Activated T-cell treated with anti-CD3 and anti-CD28 coated beads, Interleukin-2, amount 50 U/mL, for 4 hours (primary cell): ENCODE data around the gene HIKESHI. TPM values are rescaled to one million over a fixed set of nuclear protein-coding genes. Genes with fewer than 3 reads are reported as not detected.
A peak's percentile ranks its signal among the peaks of the same experiment; 100 is the strongest.

Experiments
- ATAC-seq, 2 donors: fragments of 200-7000 bp; cut with Tn5 transposase; one replicate each; pipeline ENCODE4 v1.10.0; 2021
- DNase-seq: peaks from one replicate; pipeline ENCODE4 v3.0.0-alpha.2; 2020
- H3K27me3 Mint-ChIP-seq: one replicate; pipeline ENCODE4 v1.8.0; 2021; ENCODE audit warnings: low read depth, mixed read lengths
- H3K36me3 Mint-ChIP-seq: one replicate; pipeline ENCODE4 v1.8.0; 2022; ENCODE audit warnings: mixed read lengths; ENCODE audit not compliant: insufficient read depth
- H3K4me1 Mint-ChIP-seq: one replicate; pipeline ENCODE4 v1.8.0; 2021; ENCODE audit warnings: low read depth, mixed read lengths
- H3K4me3 Mint-ChIP-seq: one replicate; pipeline ENCODE4 v1.8.0; 2021; ENCODE audit warnings: mild to moderate bottlenecking, moderate library complexity, mixed read lengths
- H3K9me3 Mint-ChIP-seq: one replicate; pipeline ENCODE4 v1.8.0; 2021; ENCODE audit warnings: mixed read lengths
- total RNA-seq, 3 donors: library from RNA; stranded (reverse); gene quantifications; one replicate each; pipeline ENCODE4 v1.2.1, GENCODE V29; 2021

Gene HIKESHI
- 10 to 100 TPM; 38.5 to 43.4 (median 39.7) TPM for total RNA-seq

- DNase-seq = peak; percentile 88
- Mint-ChIP-seq H3K4me3 (peak within 1 kb of the TSS; percentile 99), H3K9me3 (no peaks in the 10 kb centered on the region), H3K4me1 (peaks cover 23% of the 10 kb centered on the region), H3K27me3 (peaks cover 2% of the 10 kb centered on the region), H3K36me3 (peaks cover 4% of the 10 kb centered on the region)
- ATAC-seq = peak; percentile 99 to 100
Measured at GRCh38 chr11:86302092-86302793, at the start of gene HIKESHI. Gene HIKESHI, plus strand, starts transcription at chr11:86302240. Its CDS starts 209 bp downstream, at chr11:86302449.

GRCh38 chr11:86255896-86256295 is 46.1 kb upstream of the HIKESHI start:
- ATAC-seq = no peak

GRCh38 chr11:86256608-86257007 is 45.4 kb upstream of the HIKESHI start:
- H3K4me1 Mint-ChIP-seq = peaks cover 30% of the 10 kb centered on the region
- ATAC-seq (no peak), DNase-seq (no peak)
- no peaks in the 10 kb centered on the region for H3K27me3 Mint-ChIP-seq
- no peaks in the 10 kb centered on the region for H3K9me3 Mint-ChIP-seq
- H3K4me3 Mint-ChIP-seq = no peak overlapping the region
- H3K36me3 Mint-ChIP-seq = peaks cover 36% of the 10 kb centered on the region

More at GRCh38 chr11:86255896-86256295, 46.1 kb upstream of the HIKESHI start:
- Mint-ChIP-seq H3K4me1 (peaks cover 36% of the 10 kb centered on the region), H3K4me3 (no peak overlapping the region), H3K9me3 (no peaks in the 10 kb centered on the region), H3K27me3 (no peaks in the 10 kb centered on the region), H3K36me3 (peaks cover 42% of the 10 kb centered on the region)
- DNase-seq = no peak

- ATAC-seq = no peak
- DNase-seq = no peak
- no peak overlapping the region for H3K4me3 Mint-ChIP-seq
- no peaks in the 10 kb centered on the region for H3K27me3 Mint-ChIP-seq
- H3K36me3 Mint-ChIP-seq = peaks cover 33% of the 10 kb centered on the region
- no peaks in the 10 kb centered on the region for H3K9me3 Mint-ChIP-seq
- H3K4me1 Mint-ChIP-seq = peaks cover 23% of the 10 kb centered on the region
Measured at GRCh38 chr11:86257446-86257845, 44.6 kb upstream of the HIKESHI start.

GRCh38 chr11:86259730-86260129 is 42.3 kb upstream of the HIKESHI start:
- no peak overlapping the region for H3K4me3 Mint-ChIP-seq
- no peaks in the 10 kb centered on the region for H3K27me3 Mint-ChIP-seq
- peaks cover 21% of the 10 kb centered on the region for H3K4me1 Mint-ChIP-seq
- no peaks in the 10 kb centered on the region for H3K9me3 Mint-ChIP-seq
- peaks cover 46% of the 10 kb centered on the region for H3K36me3 Mint-ChIP-seq
- DNase-seq (no peak), ATAC-seq (no peak)

- Mint-ChIP-seq H3K36me3 (peaks cover 46% of the 10 kb centered on the region), H3K9me3 (no peaks in the 10 kb centered on the region), H3K4me1 (peaks cover 16% of the 10 kb centered on the region), H3K4me3 (no peak overlapping the region), H3K27me3 (no peaks in the 10 kb centered on the region)
- DNase-seq (no peak), ATAC-seq (no peak)
Measured at GRCh38 chr11:86261328-86261727, 40.7 kb upstream of the HIKESHI start.

- DNase-seq (no peak), ATAC-seq (no peak)
- Mint-ChIP-seq H3K27me3 (no peaks in the 10 kb centered on the region), H3K9me3 (no peaks in the 10 kb centered on the region), H3K36me3 (peaks cover 40% of the 10 kb centered on the region), H3K4me1 (peaks cover 15% of the 10 kb centered on the region), H3K4me3 (no peak overlapping the region)
Measured at GRCh38 chr11:86262387-86262786, 39.7 kb upstream of the HIKESHI start.

GRCh38 chr11:86264649-86265048 is 37.4 kb upstream of the HIKESHI start:
- Mint-ChIP-seq H3K36me3 (peaks cover 45% of the 10 kb centered on the region), H3K9me3 (no peaks in the 10 kb centered on the region), H3K4me3 (no peak overlapping the region), H3K27me3 (no peaks in the 10 kb centered on the region), H3K4me1 (peaks cover 13% of the 10 kb centered on the region)
- ATAC-seq (no peak), DNase-seq (no peak)

- peaks cover 13% of the 10 kb centered on the region for H3K4me1 Mint-ChIP-seq
- H3K27me3 Mint-ChIP-seq = no peaks in the 10 kb centered on the region
- ATAC-seq (peak in 1 of 2 donors; percentile 41), DNase-seq (no peak)
- H3K4me3 Mint-ChIP-seq = no peak overlapping the region
- peaks cover 45% of the 10 kb centered on the region for H3K36me3 Mint-ChIP-seq
- H3K9me3 Mint-ChIP-seq = no peaks in the 10 kb centered on the region
Measured at GRCh38 chr11:86265194-86265593, 36.8 kb upstream of the HIKESHI start.

- Mint-ChIP-seq H3K9me3 (no peaks in the 10 kb centered on the region), H3K27me3 (no peaks in the 10 kb centered on the region), H3K4me3 (no peak overlapping the region), H3K4me1 (peaks cover 23% of the 10 kb centered on the region), H3K36me3 (peaks cover 59% of the 10 kb centered on the region)
- DNase-seq (no peak), ATAC-seq (no peak)
Measured at GRCh38 chr11:86269645-86270044, 32.4 kb upstream of the HIKESHI start.

- Mint-ChIP-seq H3K4me1 (peaks cover 28% of the 10 kb centered on the region), H3K36me3 (peaks cover 60% of the 10 kb centered on the region), H3K9me3 (peaks cover 4% of the 10 kb centered on the region), H3K4me3 (no peak overlapping the region), H3K27me3 (no peaks in the 10 kb centered on the region)
- DNase-seq (no peak), ATAC-seq (no peak)
Measured at GRCh38 chr11:86274503-86274902, 27.5 kb upstream of the HIKESHI start.

GRCh38 chr11:86274999-86275398 is 27.0 kb upstream of the HIKESHI start:
- no peak overlapping the region for H3K4me3 Mint-ChIP-seq
- H3K4me1 Mint-ChIP-seq = peaks cover 28% of the 10 kb centered on the region

GRCh38 chr11:86275493-86276370 is 26.3 kb upstream of the HIKESHI start:
- peaks cover 25% of the 10 kb centered on the region for H3K4me1 Mint-ChIP-seq
- no peak overlapping the region for H3K4me3 Mint-ChIP-seq
- H3K9me3 Mint-ChIP-seq = peaks cover 4% of the 10 kb centered on the region
- ATAC-seq = peak in 1 of 2 donors; percentile 46
- no peaks in the 10 kb centered on the region for H3K27me3 Mint-ChIP-seq
- DNase-seq = no peak
- peaks cover 59% of the 10 kb centered on the region for H3K36me3 Mint-ChIP-seq

More at GRCh38 chr11:86274999-86275398, 27.0 kb upstream of the HIKESHI start:
- ATAC-seq (no peak), DNase-seq (no peak)
- H3K9me3 Mint-ChIP-seq = peaks cover 4% of the 10 kb centered on the region
- no peaks in the 10 kb centered on the region for H3K27me3 Mint-ChIP-seq
- H3K36me3 Mint-ChIP-seq = peaks cover 60% of the 10 kb centered on the region

- H3K9me3 Mint-ChIP-seq = peaks cover 4% of the 10 kb centered on the region
- H3K4me1 Mint-ChIP-seq = peaks cover 32% of the 10 kb centered on the region
- no peak overlapping the region for H3K4me3 Mint-ChIP-seq
- no peaks in the 10 kb centered on the region for H3K27me3 Mint-ChIP-seq
- ATAC-seq = no peak
- no peak for DNase-seq
- H3K36me3 Mint-ChIP-seq = peaks cover 52% of the 10 kb centered on the region
Measured at GRCh38 chr11:86277741-86278140, 24.3 kb upstream of the HIKESHI start.
